HG03280 (cell line): Measurements from ENCODE around the gene DAB2.

Source experiments
- ATAC-seq: cut with Tn5 transposase; IDR thresholded peaks from one replicate; pipeline ENCODE4 v1.9.1; 2021; ENCODE audit warnings: mild to moderate bottlenecking, moderate library complexity; ENCODE audit not compliant: unreplicated experiment

DAB2 gene

DNA sequence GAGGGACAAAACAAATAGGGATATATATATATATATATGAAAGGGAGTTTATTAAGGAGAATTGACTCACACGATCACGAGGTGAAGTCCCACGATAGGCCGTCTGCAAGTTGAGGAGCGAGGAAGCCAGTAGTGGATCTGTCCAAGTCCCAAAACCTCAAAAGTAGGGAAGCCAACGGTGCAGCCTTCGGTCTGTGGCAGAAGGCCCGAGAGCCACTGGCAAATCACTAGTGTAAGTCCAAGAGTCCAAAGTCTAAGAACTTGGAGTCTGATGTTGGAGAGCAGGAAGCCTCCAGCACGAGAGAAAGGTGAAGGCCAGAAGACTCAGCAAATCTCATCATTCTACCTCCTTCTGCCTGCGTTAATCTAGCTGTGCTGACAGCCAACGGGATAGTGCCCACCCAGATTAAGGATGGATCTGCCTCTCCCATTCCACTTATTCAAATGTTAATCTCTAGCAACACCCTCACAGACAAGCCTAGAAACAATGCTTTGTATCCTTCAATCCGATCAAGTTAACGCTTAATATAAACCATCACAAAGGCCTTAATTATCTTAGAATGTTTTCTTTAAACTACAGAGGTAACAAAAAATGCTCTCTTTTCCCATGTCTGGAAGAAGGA is 23.8 kb upstream of the DAB2 start:
- no peak for ATAC-seq

DNA sequence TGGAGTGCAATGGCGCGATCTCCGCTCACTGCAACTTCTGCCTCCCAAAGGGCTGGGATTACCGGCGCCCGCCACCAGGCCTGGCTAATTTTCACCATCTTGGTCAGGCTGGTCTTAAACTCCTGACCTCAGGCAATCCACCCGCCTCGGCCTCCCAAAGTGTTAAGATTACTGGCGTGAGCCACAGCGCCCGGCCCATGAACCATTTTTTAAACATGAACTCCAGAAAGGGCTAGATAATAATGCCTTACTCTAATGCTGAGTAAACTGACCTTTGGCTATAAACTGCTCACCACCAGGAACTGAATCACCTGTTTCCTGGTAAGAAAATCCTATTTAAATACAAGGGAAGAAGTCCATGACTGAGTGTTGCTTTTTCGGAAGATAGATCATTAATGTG is 23.2 kb upstream of the DAB2 start:
- no peak for ATAC-seq

- no peak for ATAC-seq
Measured at GRCh38 chr5:39447059-39447458, 22.3 kb upstream of the DAB2 start.

DNA sequence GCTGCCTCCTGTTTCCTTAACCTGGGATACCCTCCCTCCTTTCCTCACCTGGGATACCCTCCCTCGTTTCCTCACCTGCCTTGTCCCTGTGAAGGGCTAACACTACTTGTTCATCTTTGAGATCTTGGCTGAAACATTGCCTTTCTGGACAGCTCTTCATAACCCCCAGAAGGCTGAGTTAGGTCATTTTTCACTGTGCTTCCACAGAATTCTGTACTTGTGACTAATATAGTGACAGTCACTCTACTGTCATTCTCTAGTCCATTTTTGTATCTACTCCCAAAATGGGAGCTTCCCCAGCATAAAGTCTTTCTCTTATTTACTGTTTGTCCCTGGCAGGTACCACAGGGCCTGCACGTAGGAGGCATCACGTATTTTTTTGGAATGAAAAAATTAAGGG is 21.5 kb upstream of the DAB2 start:
- no peak for ATAC-seq

GRCh38 chr5:39443911-39444310 is 19.1 kb upstream of the DAB2 start:
- ATAC-seq = no peak

GRCh38 chr5:39442991-39443390 is 18.2 kb upstream of the DAB2 start:
- ATAC-seq = no peak

DNA sequence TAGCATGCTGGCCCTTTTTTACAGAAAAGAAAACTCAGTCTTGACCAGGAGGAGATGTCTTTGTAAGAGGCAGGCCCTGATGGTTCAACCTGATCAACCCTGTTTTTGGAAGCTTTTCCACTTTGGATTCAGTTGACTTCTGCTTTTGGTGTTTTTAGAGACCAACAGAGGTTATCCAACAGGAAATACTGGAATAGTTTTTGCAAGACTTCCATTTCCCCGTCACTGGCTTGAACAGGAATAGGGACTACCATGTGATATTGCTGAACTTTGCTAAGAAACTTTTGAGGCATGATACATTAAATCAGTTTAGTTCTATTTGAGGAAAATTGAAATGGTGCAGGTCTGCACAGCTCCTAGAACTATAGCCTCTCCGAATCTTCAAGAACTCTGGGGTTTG is 17.1 kb upstream of the DAB2 start:
- ATAC-seq = no peak

DNA sequence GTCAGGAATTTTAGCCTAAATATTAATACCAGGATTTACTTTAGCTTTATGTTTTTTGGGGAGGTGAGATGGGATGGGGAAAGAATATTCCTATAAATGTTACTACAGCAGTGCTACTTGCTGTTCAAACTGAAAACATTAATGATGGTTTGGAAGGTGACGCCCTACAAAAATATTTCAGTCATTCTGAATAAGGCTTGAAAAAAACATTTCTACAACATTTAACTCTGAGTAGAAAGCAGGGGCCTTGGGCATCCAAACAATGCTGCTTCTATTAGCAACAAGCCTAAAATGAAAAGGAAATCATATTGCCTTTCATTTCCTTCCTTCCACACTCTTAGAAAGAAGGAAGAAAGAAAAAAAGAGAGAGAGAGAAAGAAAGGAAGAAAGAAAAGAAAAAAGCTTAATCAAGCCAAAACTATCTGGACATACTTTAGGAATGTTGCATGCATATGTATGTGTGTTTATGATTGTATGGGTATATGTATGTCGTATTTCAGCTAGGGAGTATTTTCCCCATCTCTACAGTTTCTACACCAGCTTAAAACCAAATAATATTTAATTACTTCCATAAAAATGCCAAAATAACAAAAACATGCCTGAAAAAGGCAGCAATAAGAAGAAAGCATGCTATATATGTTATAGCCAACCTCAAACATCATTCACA is 16.3 kb upstream of the DAB2 start:
- ATAC-seq = no peak

- no peak for ATAC-seq
Measured at GRCh38 chr5:39440192-39440957, 15.6 kb upstream of the DAB2 start.

DNA sequence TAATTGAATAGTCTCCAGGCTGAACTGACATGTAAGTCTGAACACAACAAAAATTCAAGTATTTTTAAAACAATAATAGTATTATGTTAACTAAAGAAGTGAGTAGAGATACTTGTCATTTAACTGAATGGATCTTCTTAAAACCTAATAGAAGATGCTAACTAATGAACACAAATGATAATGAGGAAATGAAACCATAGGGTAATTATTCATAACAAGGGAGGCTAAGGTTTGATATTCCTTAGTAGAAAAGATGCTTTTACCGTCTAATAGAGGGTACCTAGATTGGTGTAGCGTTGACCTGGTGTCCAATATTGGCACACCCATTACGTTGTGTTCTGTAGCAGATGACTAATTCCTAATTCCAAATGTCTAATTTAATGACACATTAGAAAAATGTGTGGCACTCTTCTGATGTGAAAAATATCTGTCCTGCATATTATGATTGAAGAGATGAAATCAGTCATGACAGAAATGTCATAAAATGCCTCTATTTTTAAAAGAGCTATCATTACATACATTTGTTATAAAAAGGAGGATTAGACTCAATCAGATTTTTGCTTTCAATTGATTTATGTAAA is 14.9 kb upstream of the DAB2 start:
- ATAC-seq = no peak

GRCh38 chr5:39437467-39437866 is 12.7 kb upstream of the DAB2 start:
- ATAC-seq = no peak

GRCh38 chr5:39433848-39434247 is 9.1 kb upstream of the DAB2 start:
- no peak for ATAC-seq

DNA sequence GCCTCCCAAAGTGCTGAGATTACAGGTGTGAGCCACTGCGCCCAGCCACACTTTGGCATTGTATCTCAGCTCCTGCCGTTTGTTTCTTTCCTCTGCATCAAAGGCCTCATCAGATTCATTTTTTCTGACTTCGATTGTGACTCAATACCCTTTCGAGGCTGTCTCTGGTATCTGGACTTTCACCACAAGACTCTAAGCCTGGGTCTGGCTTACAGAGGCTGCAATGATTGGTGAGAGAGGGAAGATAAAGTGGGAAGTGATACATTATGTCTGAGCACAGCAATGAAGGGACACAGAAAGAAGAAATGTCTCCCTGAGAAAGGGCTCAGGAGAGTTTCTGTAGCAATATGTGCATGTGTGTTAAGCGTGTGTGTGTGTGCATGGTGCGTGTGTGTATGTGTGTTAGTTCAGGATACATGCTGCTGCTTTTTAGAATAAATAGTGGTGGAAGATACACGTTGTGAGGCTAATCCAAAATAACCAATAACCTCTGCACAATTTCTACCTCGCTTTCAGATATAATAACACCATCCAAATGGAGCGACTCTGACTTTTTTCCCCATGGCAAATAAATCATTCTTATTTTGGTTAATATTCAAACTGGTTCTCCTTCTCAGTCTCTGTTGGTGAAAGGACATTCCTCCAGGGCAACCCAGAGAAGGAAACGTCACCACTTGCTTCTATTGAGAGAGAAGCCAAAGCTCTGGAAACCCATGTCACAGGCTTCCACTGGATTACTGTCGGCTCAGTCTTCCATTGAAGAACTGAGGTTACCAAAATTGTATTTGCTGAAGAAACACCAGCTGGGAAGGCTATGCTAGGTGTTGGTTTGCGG is 8.1 kb upstream of the DAB2 start:
- ATAC-seq = no peak

DNA sequence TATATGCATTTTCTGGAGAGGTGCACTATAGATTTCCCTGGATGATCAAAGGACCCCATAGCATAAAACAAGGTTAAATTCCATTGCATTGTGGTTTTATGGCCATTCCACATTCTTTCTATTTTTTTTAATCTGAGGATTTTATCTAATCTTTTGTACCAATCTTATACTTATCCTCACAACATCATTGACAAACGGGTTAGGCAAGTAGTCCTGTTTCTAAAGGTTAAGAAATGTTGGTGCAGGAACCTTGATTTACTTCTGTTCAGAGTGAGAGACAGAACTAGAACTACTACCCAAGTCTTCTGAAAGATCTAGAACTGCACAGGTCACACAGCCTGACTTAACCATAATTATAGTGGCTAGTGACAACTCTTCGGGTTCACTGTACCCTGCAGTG is 5.7 kb upstream of the DAB2 start:
- no peak for ATAC-seq

DNA sequence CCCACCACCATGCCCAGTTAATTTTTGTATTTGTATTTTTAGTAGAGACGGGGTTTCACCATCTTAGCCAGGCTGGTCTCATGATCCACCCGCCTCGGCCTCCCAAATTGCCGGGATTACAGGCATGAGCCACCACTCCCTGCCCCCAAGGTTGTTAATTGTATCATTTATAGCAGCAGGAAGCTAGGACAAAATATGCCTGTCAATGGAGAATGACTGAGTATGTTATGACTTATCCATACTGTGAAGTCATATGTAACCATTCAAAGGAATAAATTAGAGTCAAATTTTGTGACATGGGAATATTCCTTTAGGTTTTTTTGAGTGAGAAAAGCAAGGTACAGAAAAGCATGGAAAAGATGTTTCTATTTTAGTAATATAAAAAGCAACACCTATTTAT is 3.9 kb upstream of the DAB2 start:
- no peak for ATAC-seq

DNA sequence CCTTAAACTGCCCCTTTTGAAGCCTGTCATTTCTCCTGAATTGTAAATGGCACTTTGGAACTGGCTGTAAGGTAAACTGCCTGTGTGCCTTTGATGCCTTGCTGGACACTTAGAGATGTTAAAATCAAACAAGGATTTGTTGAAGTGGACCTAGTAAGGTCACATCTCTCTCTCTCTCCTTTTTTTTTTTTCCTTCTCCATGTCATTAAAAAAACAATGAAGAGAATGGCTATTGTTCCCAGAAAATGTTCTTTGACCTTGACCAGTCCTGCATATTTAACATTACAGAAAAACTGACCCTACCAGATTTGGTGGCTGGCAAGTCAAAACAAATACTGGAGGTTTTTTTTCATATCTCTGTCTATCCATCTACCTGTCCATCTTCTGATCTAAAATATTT is 2.9 kb upstream of the DAB2 start:
- no peak for ATAC-seq

- no peak for ATAC-seq
Measured at GRCh38 chr5:39427229-39427628, 2.4 kb upstream of the DAB2 start.

GRCh38 chr5:39426746-39427105 is 1.9 kb upstream of the DAB2 start:
- no peak for ATAC-seq

- no peak for ATAC-seq
Measured at GRCh38 chr5:39426051-39426745, 1.4 kb upstream of the DAB2 start.

DNA sequence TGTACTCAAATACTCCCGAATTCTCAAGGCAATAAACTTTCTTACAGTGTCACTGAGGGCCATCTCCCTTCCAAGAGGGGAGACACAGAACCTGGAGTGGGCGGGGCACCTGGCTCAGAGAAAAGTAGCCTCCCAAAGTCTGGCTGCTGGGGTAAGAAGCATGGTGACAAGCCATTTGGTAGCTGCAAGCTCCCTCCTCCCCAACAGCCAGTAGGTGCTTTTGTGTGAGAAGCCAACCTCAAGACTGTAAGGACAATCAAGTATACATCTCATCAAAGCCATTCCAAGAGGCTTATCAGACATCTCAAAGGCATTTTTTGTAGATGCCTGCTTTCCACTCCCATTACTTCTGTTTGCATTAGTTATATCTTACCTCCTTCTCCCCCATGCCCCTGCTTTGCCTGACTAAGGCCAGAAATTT is 1.4 kb downstream of the DAB2 start:
- ATAC-seq = no peak
